PC-3 (cell line): ENCODE measurements around the gene SLC6A17. TPM values are rescaled to one million over a fixed set of nuclear protein-coding genes. Genes with fewer than 3 reads are reported as not detected.

ENCODE experiments used
- ATAC-seq: fragments of 200-7000 bp; cut with Tn5 transposase; 2 replicates; pipeline ENCODE4 v1.9.1; 2020; ENCODE audit warnings: mild to moderate bottlenecking, moderate library complexity
- BruUV-seq: library from RNA; stranded (reverse); fragments of 400-500 nt; replicated peaks from 2 replicates; lab custom pipeline; 2021; lab: Mats Ljungman, UMichigan
- CTCF ChIA-PET: fragments of 300-600 bp; sonication (Branson Sonifier 250); formaldehyde crosslinking; loops from one replicate; lab custom pipeline; 2022; ENCODE audit warnings: antibody characterized with exemption; lab: Charles Lee
- POLR2A ChIA-PET: fragments of 300-600 bp; sonication (Branson Sonifier 250); formaldehyde crosslinking; loops from one replicate; lab custom pipeline; 2022; ENCODE audit warnings: antibody characterized with exemption; ENCODE audit not compliant: unreplicated experiment; lab: Charles Lee
- DNase-seq: peaks from one replicate; pipeline ENCODE4 v3.0.0-alpha.2; 2015
- H2AFZ ChIP-seq: fragments of 300-600 bp; sonication (generic); 2 replicates; pipeline ENCODE4 v1.6.0; 2016; ENCODE audit warnings: antibody characterized with exemption, low read length
- H3F3A ChIP-seq: fragments of 300-600 bp; sonication (generic); one replicate; pipeline ENCODE4 v1.6.0; 2017; ENCODE audit warnings: antibody characterized with exemption, low read length, control low read depth, mild to moderate bottlenecking; ENCODE audit not compliant: unreplicated experiment
- H3K27ac ChIP-seq: fragments of 300-600 bp; sonication (generic); 2 replicates; pipeline ENCODE4 v1.5.1; 2016; ENCODE audit warnings: mild to moderate bottlenecking, low read length
- H3K27me3 ChIP-seq: fragments of 300-600 bp; sonication (generic); 2 replicates; pipeline ENCODE4 v1.6.1; 2016; ENCODE audit warnings: low read length, mixed read lengths
- H3K36me3 ChIP-seq: fragments of 300-600 bp; sonication (generic); 2 replicates; pipeline ENCODE4 v1.6.1; 2016; ENCODE audit warnings: low read depth, mixed run types, low read length, mixed read lengths
- H3K4me1 ChIP-seq: fragments of 300-600 bp; sonication (generic); 2 replicates; pipeline ENCODE4 v1.5.1; 2016; ENCODE audit warnings: low read length; ENCODE audit not compliant: insufficient read depth
- H3K4me2 ChIP-seq: fragments of 300-600 bp; sonication (generic); 2 replicates; pipeline ENCODE4 v1.6.0; 2016; ENCODE audit warnings: low read length
- H3K4me3 ChIP-seq: fragments of 300-600 bp; sonication (generic); 2 replicates; pipeline ENCODE4 v1.5.1; 2016; ENCODE audit warnings: mild to moderate bottlenecking, low read length, mixed read lengths
- H3K79me2 ChIP-seq: fragments of 300-600 bp; sonication (generic); 2 replicates; pipeline ENCODE4 v1.6.1; 2017; ENCODE audit warnings: low read length, mixed read lengths
- H3K9ac ChIP-seq: fragments of 300-600 bp; sonication (generic); 2 replicates; pipeline ENCODE4 v1.6.0; 2016; ENCODE audit warnings: mild to moderate bottlenecking, low read length
- H3K9me2 ChIP-seq: fragments of 300-600 bp; sonication (generic); replicated peaks from 2 replicates; pipeline ENCODE4 v1.6.1; 2016; ENCODE audit warnings: mixed run types, low read length, mixed read lengths
- H3K9me3 ChIP-seq: fragments of 300-600 bp; sonication (generic); 2 replicates; pipeline ENCODE4 v1.6.1; 2016; ENCODE audit warnings: low read length, mixed read lengths
- H4K20me1 ChIP-seq: fragments of 300-600 bp; sonication (generic); 2 replicates; pipeline ENCODE4 v1.6.1; 2016; ENCODE audit warnings: low read length, mixed read lengths
- CTCF ChIP-seq: fragments of 300-600 bp; sonication (generic); conservative IDR thresholded peaks from 2 replicates; pipeline ENCODE4 v1.5.1; 2017; ENCODE audit warnings: antibody characterized with exemption, low read depth, mild to moderate bottlenecking, low read length
- EZH2 ChIP-seq: fragments of 300-600 bp; sonication (generic); IDR thresholded peaks from one replicate; pipeline ENCODE4 v1.6.1; 2017; ENCODE audit warnings: antibody characterized with exemption, mild to moderate bottlenecking, low read length; ENCODE audit not compliant: unreplicated experiment
- EZH2phosphoT487 ChIP-seq: fragments of 300-600 bp; sonication (generic); IDR thresholded peaks from 2 replicates; pipeline ENCODE4 v1.6.1; 2018; ENCODE audit warnings: mild to moderate bottlenecking, antibody characterized with exemption, low read length, borderline replicate concordance
- intact Hi-C: fragments of 100-400 bp; cut with micrococcal nuclease; formaldehyde crosslinking; loops from 2 replicates; pipeline ENCODE4 v1.9.0; 2023
- total RNA-seq: library from RNA; depleted of rRNA; stranded (reverse); fragments of >200 nt; gene quantifications from 2 replicates; pipeline ENCODE4 v1.2.3, GENCODE V29; 2014

SLC6A17 gene
- total RNA-seq, 1 experiment from 2014 or later = not detected

- BruUV-seq = no TSS peak
- H3K27ac ChIP-seq = no peak overlapping the region
- H3K4me1 ChIP-seq = no peaks in the 10 kb centered on the region
- H3K4me2 ChIP-seq = no peak overlapping the region
- H3K4me3 ChIP-seq = no peak overlapping the region
- H3K79me2 ChIP-seq = no peaks in the 10 kb centered on the region
- ChIA-PET CTCF (no interaction called here), POLR2A (no interaction called here)
- no peaks in the 10 kb centered on the region for H3K36me3 ChIP-seq
- H3K9me3 ChIP-seq = no peaks in the 10 kb centered on the region
- H3K9me2 ChIP-seq = no peaks in the 10 kb centered on the region
- no peak overlapping the region for H3K9ac ChIP-seq
- H4K20me1 ChIP-seq = no peaks in the 10 kb centered on the region
- TF ChIP-seq EZH2phosphoT487 = no peak
- TF ChIP-seq CTCF = no peak
- no peak for TF ChIP-seq EZH2
- no peak for DNase-seq
- no peak overlapping the region for H2AFZ ChIP-seq
- ATAC-seq = no peak
- no peaks in the 10 kb centered on the region for H3F3A ChIP-seq
- intact Hi-C loops = no loop called here
- H3K27me3 ChIP-seq = peaks cover 77% of the 10 kb centered on the region
Observed at GRCh38 chr1:110161849-110162248, 11.6 kb downstream of the SLC6A17 start.

GRCh38 chr1:110163591-110163990 lies 13.3 kb downstream of the SLC6A17 start:
- Histone ChIP-seq H3K9me3 (no peaks in the 10 kb centered on the region), H4K20me1 (no peaks in the 10 kb centered on the region), H3K4me2 (no peak overlapping the region), H3K4me1 (no peaks in the 10 kb centered on the region), H3K79me2 (no peaks in the 10 kb centered on the region), H3K27ac (no peak overlapping the region), H3K9me2 (no peaks in the 10 kb centered on the region), H3F3A (no peaks in the 10 kb centered on the region), H3K36me3 (no peaks in the 10 kb centered on the region), H3K4me3 (no peak overlapping the region), H3K27me3 (peaks cover 91% of the 10 kb centered on the region), H2AFZ (no peak overlapping the region), H3K9ac (no peak overlapping the region)
- ATAC-seq = no peak
- intact Hi-C loops = no loop called here
- ChIA-PET CTCF (no interaction called here), POLR2A (no interaction called here)
- no peak for TF ChIP-seq CTCF
- TF ChIP-seq EZH2 = no peak
- TF ChIP-seq EZH2phosphoT487 = no peak
- no peak for DNase-seq
- no TSS peak for BruUV-seq

- no peak overlapping the region for H3K4me3 ChIP-seq
- ATAC-seq = no peak
- no peaks in the 10 kb centered on the region for H3K9me3 ChIP-seq
- H3K9ac ChIP-seq = no peak overlapping the region
- H3K4me1 ChIP-seq = no peaks in the 10 kb centered on the region
- POLR2A ChIA-PET = no interaction called here
- H2AFZ ChIP-seq = no peak overlapping the region
- CTCF ChIA-PET = no interaction called here
- no peaks in the 10 kb centered on the region for H3F3A ChIP-seq
- no peaks in the 10 kb centered on the region for H3K36me3 ChIP-seq
- no peak overlapping the region for H3K4me2 ChIP-seq
- peaks cover 88% of the 10 kb centered on the region for H3K27me3 ChIP-seq
- H3K27ac ChIP-seq = no peak overlapping the region
- no peaks in the 10 kb centered on the region for H3K9me2 ChIP-seq
- intact Hi-C loops = no loop called here
- BruUV-seq = no TSS peak
- TF ChIP-seq CTCF = no peak
- TF ChIP-seq EZH2phosphoT487 = no peak
- TF ChIP-seq EZH2 = no peak
- DNase-seq = no peak
- H4K20me1 ChIP-seq = no peaks in the 10 kb centered on the region
- no peaks in the 10 kb centered on the region for H3K79me2 ChIP-seq
Observed at GRCh38 chr1:110164725-110165350, 14.5 kb downstream of the SLC6A17 start.
